CD14-positive monocyte (primary cell): ENCODE results near the gene RRP12. TPM values are rescaled to one million over a fixed set of nuclear protein-coding genes. Genes with fewer than 3 reads are reported as not detected.

Experiments
- DNase-seq, 3 donors: peaks; one replicate each; pipeline ENCODE4 v3.0.0-alpha.2; 2011 to 2022
- H2AFZ ChIP-seq: 2 replicates; pipeline ENCODE4 v1.6.0; 2012; ENCODE audit warnings: mild to moderate bottlenecking, low read depth, low read length, inconsistent platforms; ENCODE audit not compliant: insufficient read depth, poor library complexity, severe bottlenecking
- H3K27ac ChIP-seq, 2 donors: 1 replicate in 1 of 2; 2 replicates in 1 of 2; pipeline ENCODE4 v1.5.1; 2012 to 2013; ENCODE audit warnings: low read length in 2 of 2, control low read depth in 1 of 2, inconsistent platforms in 1 of 2, low read depth in 1 of 2, mild to moderate bottlenecking in 1 of 2
- H3K27me3 ChIP-seq, 2 donors: one replicate each; pipeline versions ENCODE4 v1.6.0 to v1.6.1; 2011 to 2013; ENCODE audit warnings: low read length in 2 of 2; ENCODE audit not compliant: control insufficient read depth in 2 of 2, insufficient read depth in 2 of 2
- H3K36me3 ChIP-seq, 2 donors: replicated peaks in 1 of 2; 1 replicate in 1 of 2; 2 replicates in 1 of 2; pipeline versions ENCODE4 v1.5.1 to v1.6.1; 2012 to 2013; ENCODE audit warnings: low read length in 2 of 2, control low read depth in 1 of 2, inconsistent platforms in 1 of 2, mild to moderate bottlenecking in 1 of 2; ENCODE audit not compliant: insufficient read depth in 2 of 2, control insufficient read depth in 1 of 2
- H3K4me1 ChIP-seq, 2 donors: 1 replicate in 1 of 2; 2 replicates in 1 of 2; pipeline versions ENCODE4 v1.5.1 to v1.6.1; 2012 to 2013; ENCODE audit warnings: low read length in 2 of 2, control low read depth in 1 of 2, inconsistent platforms in 1 of 2, mild to moderate bottlenecking in 1 of 2, moderate library complexity in 1 of 2; ENCODE audit not compliant: insufficient read depth in 2 of 2, control insufficient read depth in 1 of 2
- H3K4me2 ChIP-seq: replicated peaks from 2 replicates; pipeline ENCODE3; 2012; ENCODE audit warnings: low read length, moderate library complexity, mild to moderate bottlenecking; ENCODE audit not compliant: poor library complexity, severe bottlenecking; ENCODE audit errors: extremely low read depth
- H3K4me3 ChIP-seq, 3 experiments: fragments of 200-600 bp in 1 of 3; sonication (generic) in 1 of 3; replicated peaks in 1 of 3; 1 replicate in 2 of 3; 2 replicates in 1 of 3; pipeline ENCODE4 v1.5.1; 2011 to 2013; ENCODE audit warnings: low read length in 3 of 3, mild to moderate bottlenecking in 3 of 3, control low read depth in 2 of 3, low read depth in 2 of 3, inconsistent platforms in 1 of 3, moderate library complexity in 1 of 3
- H3K79me2 ChIP-seq: 2 replicates; pipeline ENCODE4 v1.6.0; 2012; ENCODE audit warnings: mild to moderate bottlenecking, control low read depth, inconsistent platforms, low read length, moderate library complexity; ENCODE audit not compliant: insufficient read depth
- H3K9ac ChIP-seq: 2 replicates; pipeline ENCODE4 v1.6.0; 2017; ENCODE audit warnings: low read length, mild to moderate bottlenecking; ENCODE audit not compliant: insufficient read depth, poor library complexity, severe bottlenecking
- H3K9me3 ChIP-seq, 2 donors: replicated peaks in 1 of 2; 1 replicate in 1 of 2; 2 replicates in 1 of 2; pipeline versions ENCODE4 v1.5.1 to v1.6.1; 2012 to 2013; ENCODE audit warnings: low read length in 2 of 2, control low read depth in 1 of 2; ENCODE audit not compliant: control insufficient read depth in 1 of 2, insufficient read depth in 1 of 2
- H4K20me1 ChIP-seq: 2 replicates; pipeline ENCODE4 v1.6.0; 2012; ENCODE audit warnings: mild to moderate bottlenecking, low read length, control low read depth, moderate library complexity; ENCODE audit not compliant: insufficient read depth
- H3K27ac Mint-ChIP-seq, 7 donors: one replicate each; pipeline ENCODE4 v1.8.0; 2020; ENCODE audit warnings: mild to moderate bottlenecking in 7 of 7, mixed read lengths in 7 of 7, moderate library complexity in 6 of 7, inconsistent platforms in 2 of 7
- H3K27me3 Mint-ChIP-seq, 3 donors: one replicate each; pipeline ENCODE4 v1.8.0; 2021 to 2022; ENCODE audit warnings: low read depth in 3 of 3, mild to moderate bottlenecking in 3 of 3, mixed read lengths in 3 of 3, moderate library complexity in 3 of 3, inconsistent platforms in 1 of 3
- H3K36me3 Mint-ChIP-seq, 2 donors: one replicate each; pipeline ENCODE4 v1.8.0; 2020; ENCODE audit warnings: mixed read lengths in 2 of 2, inconsistent platforms in 1 of 2, mild to moderate bottlenecking in 1 of 2
- H3K4me1 Mint-ChIP-seq: one replicate; pipeline ENCODE4 v1.8.0; 2020; ENCODE audit warnings: mild to moderate bottlenecking, mixed read lengths
- H3K4me3 Mint-ChIP-seq, 2 donors: one replicate each; pipeline ENCODE4 v1.8.0; 2020; ENCODE audit warnings: mild to moderate bottlenecking in 2 of 2, mixed read lengths in 2 of 2, moderate library complexity in 1 of 2
- H3K9me3 Mint-ChIP-seq, 7 donors: one replicate each; pipeline ENCODE4 v1.8.0; 2020 to 2022; ENCODE audit warnings: mixed read lengths in 7 of 7, mild to moderate bottlenecking in 6 of 7, moderate library complexity in 6 of 7, inconsistent platforms in 2 of 7
- CTCF ChIP-seq: fragments of 200-600 bp; IDR thresholded peaks from one replicate; pipeline ENCODE4 v1.8.0; 2022; ENCODE audit warnings: antibody characterized with exemption, mild to moderate bottlenecking
- WGBS: methylation state at CpG from one replicate; pipeline ENCODE4 v1.1.5; 2013; ENCODE audit warnings: missing lambda C conversion rate; ENCODE audit not compliant: insufficient coverage; 5-methylcytosine and 5-hydroxymethylcytosine counted together
- intact Hi-C, 2 donors: fragments of 100-400 bp; cut with micrococcal nuclease; formaldehyde crosslinking; loops; one replicate each; pipeline versions ENCODE4 v1.15.0 to v1.15.1; 2023
- polyA plus RNA-seq, 3 donors: library from polyadenylated mRNA; depleted of rRNA in 1 of 3; unstranded in 2 of 3; stranded (reverse) in 1 of 3; fragments of 300-500 nt in 2 of 3; fragments of >200 nt in 1 of 3; fragmentation: Illumina TruSeq in 2 of 3; gene quantifications; 1 replicate in 2 of 3; 2 replicates in 1 of 3; pipeline ENCODE4 v1.2.3, GENCODE V29; 2012 to 2021

Gene RRP12
- polyA plus RNA-seq, 3 donors, result 31.0 to 98.7 (median 44.3) TPM

GRCh38 chr10:97321804-97322190 is 79.3 kb downstream of the RRP12 start:
- H3K9me3 ChIP-seq, result no peaks in the 10 kb centered on the region
- peak overlapping the region; percentile 77 for H3K4me2 ChIP-seq
- peaks cover 16 to 27% of the 10 kb centered on the region in 2 donors for H3K36me3 Mint-ChIP-seq
- H3K4me3 Mint-ChIP-seq, result peak overlapping the region; percentile 97 to 98
- peaks cover 53% of the 10 kb centered on the region for H3K4me1 Mint-ChIP-seq
- H3K4me3 ChIP-seq, result peak overlapping the region; percentile 88 to 100 (median 96)
- peaks cover 72% of the 10 kb centered on the region for H4K20me1 ChIP-seq
- 100% methylated on average over 1 of the region's 3 CpGs for WGBS
- H3K79me2 ChIP-seq, result peaks cover 74% of the 10 kb centered on the region
- no peak overlapping the region for H2AFZ ChIP-seq
- peaks cover 32 to 37% of the 10 kb centered on the region in 2 donors for H3K4me1 ChIP-seq
- peak overlapping the region in 1 of 2 donors; percentile 96 for H3K27ac ChIP-seq
- peak overlapping the region; percentile 91 for H3K9ac ChIP-seq
- no peak for TF ChIP-seq CTCF
- peak overlapping the region; percentile 68 to 97 (median 93) for H3K27ac Mint-ChIP-seq
- intact Hi-C loops, result loop anchor here (1.0 to 5.0 kb wide), 4 partner anchors 9 to 79 kb away; partner anchors contain the start of genes FRAT2 (in 1 of the 2) and RRP12 (in 1 of the 2)
- no peak for DNase-seq
- H3K27me3 ChIP-seq, result no peaks in the 10 kb centered on the region
- H3K27me3 Mint-ChIP-seq, result peaks cover 0 to 3% (median 2%) of the 10 kb centered on the region in 3 donors
- H3K9me3 Mint-ChIP-seq, result peaks cover 0 to 6% (median 0%) of the 10 kb centered on the region in 7 donors
- peaks cover 0 to 12% of the 10 kb centered on the region in 2 donors for H3K36me3 ChIP-seq

- peak overlapping the region; percentile 71 to 96 for H3K27ac ChIP-seq
- peaks cover 52% of the 10 kb centered on the region for H3K4me1 Mint-ChIP-seq
- H3K27ac Mint-ChIP-seq, result peak overlapping the region; percentile 88 to 97 (median 93)
- peaks cover 11 to 22% of the 10 kb centered on the region in 2 donors for H3K36me3 Mint-ChIP-seq
- under 1% methylated on average over 30 of the region's 38 CpGs for WGBS
- no peak overlapping the region for H2AFZ ChIP-seq
- H3K27me3 Mint-ChIP-seq, result peaks cover 0 to 3% (median 2%) of the 10 kb centered on the region in 3 donors
- DNase-seq, result peak; percentile 62 to 77 (median 62)
- TF ChIP-seq CTCF, result no peak
- peaks cover 0 to 6% of the 10 kb centered on the region in 2 donors for H3K36me3 ChIP-seq
- peaks cover 66% of the 10 kb centered on the region for H4K20me1 ChIP-seq
- H3K4me1 ChIP-seq, result peaks cover 35 to 42% of the 10 kb centered on the region in 2 donors
- H3K4me2 ChIP-seq, result peak overlapping the region; percentile 77
- peaks cover 0 to 6% (median 0%) of the 10 kb centered on the region in 7 donors for H3K9me3 Mint-ChIP-seq
- peak overlapping the region; percentile 97 to 98 for H3K4me3 Mint-ChIP-seq
- H3K9ac ChIP-seq, result peak overlapping the region; percentile 91
- no peaks in the 10 kb centered on the region for H3K27me3 ChIP-seq
- H3K79me2 ChIP-seq, result peaks cover 68% of the 10 kb centered on the region
- intact Hi-C loops, result loop anchor here (1.0 to 5.0 kb wide), 4 partner anchors 9 to 80 kb away; partner anchors contain the start of genes FRAT2 (in 1 of the 2) and RRP12 (in 1 of the 2)
- H3K9me3 ChIP-seq, result no peaks in the 10 kb centered on the region
- peak overlapping the region; percentile 88 to 100 (median 96) for H3K4me3 ChIP-seq
Measured at GRCh38 chr10:97321032-97321803, 79.9 kb downstream of the RRP12 start.
